ENCODE measurements around the gene UBE2L6.
"Not testable (repeated sequence)": the region's sequence is repeated elsewhere in the genome, so short reads cannot be mapped to it uniquely, and the experiment has no call there.

UBE2L6 gene

DNA sequence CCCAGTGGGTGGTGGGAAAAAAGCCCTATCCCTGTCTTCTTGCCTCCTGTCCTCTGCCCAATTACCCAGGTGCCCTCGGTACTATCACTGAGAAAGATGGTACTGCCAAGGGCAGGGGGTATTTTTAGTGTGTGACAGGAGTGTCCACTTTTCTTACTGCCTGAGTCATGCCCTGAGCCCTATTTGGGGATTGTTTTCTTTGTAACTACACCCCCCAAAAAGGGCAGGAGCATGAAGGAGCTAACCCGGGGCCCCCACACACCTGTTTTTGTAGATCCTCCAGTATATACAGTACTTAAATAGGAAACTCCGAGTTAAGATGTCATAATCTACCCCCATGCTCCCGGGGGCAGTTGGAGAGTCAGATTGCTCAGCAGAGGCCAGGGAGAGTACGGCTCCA is 26.3 kb downstream of the UBE2L6 start:
- TF ChIP-seq, protein P1, sequence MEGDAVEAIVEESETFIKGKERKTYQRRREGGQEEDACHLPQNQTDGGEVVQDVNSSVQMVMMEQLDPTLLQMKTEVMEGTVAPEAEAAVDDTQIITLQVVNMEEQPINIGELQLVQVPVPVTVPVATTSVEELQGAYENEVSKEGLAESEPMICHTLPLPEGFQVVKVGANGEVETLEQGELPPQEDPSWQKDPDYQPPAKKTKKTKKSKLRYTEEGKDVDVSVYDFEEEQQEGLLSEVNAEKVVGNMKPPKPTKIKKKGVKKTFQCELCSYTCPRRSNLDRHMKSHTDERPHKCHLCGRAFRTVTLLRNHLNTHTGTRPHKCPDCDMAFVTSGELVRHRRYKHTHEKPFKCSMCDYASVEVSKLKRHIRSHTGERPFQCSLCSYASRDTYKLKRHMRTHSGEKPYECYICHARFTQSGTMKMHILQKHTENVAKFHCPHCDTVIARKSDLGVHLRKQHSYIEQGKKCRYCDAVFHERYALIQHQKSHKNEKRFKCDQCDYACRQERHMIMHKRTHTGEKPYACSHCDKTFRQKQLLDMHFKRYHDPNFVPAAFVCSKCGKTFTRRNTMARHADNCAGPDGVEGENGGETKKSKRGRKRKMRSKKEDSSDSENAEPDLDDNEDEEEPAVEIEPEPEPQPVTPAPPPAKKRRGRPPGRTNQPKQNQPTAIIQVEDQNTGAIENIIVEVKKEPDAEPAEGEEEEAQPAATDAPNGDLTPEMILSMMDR (IDR thresholded peaks at IDR 0.05; ENCODE audit: extremely low read depth, insufficient read depth, missing control alignments): no peak
- in situ Hi-C loops (cut with MboI; ENCODE audit: low pct_unique_long_range_greater_than_20kb, low sequenced_read_pairs, unreplicated experiment): no loop called here

GRCh38 chr11:57539342-57539741 is 28.1 kb downstream of the UBE2L6 start:
- TF ChIP-seq, protein P1 (IDR thresholded peaks at IDR 0.05; ENCODE audit: extremely low read depth, insufficient read depth, missing control alignments): no peak
- no peak for DNase-seq (ENCODE audit: low spot score)
- in situ Hi-C loops (cut with MboI; ENCODE audit: low pct_unique_long_range_greater_than_20kb, low sequenced_read_pairs, unreplicated experiment): no loop called here

More for the DNA sequence above, 26.3 kb downstream of the UBE2L6 start:
- no peak for DNase-seq (ENCODE audit: low spot score)

GRCh38 chr11:57536947-57537619 is 30.4 kb downstream of the UBE2L6 start, which contains the start of gene SMTNL1:
TSS of gene SMTNL1 (plus strand) at chr11:57537595. CDS start at chr11:57542643, 5,048 bp downstream.
- TF ChIP-seq, protein P1 (IDR thresholded peaks at IDR 0.05; ENCODE audit: extremely low read depth, insufficient read depth, missing control alignments): no peak
- DNase-seq (ENCODE audit: low spot score): no peak
- in situ Hi-C loops (cut with MboI; ENCODE audit: low pct_unique_long_range_greater_than_20kb, low sequenced_read_pairs, unreplicated experiment): no loop called here

GRCh38 chr11:57534449-57534848 is 33.0 kb downstream of the UBE2L6 start:
- in situ Hi-C loops (cut with MboI; ENCODE audit: low pct_unique_long_range_greater_than_20kb, low sequenced_read_pairs, unreplicated experiment); DNase-seq (ENCODE audit: low spot score): not testable (repeated sequence)

DNA sequence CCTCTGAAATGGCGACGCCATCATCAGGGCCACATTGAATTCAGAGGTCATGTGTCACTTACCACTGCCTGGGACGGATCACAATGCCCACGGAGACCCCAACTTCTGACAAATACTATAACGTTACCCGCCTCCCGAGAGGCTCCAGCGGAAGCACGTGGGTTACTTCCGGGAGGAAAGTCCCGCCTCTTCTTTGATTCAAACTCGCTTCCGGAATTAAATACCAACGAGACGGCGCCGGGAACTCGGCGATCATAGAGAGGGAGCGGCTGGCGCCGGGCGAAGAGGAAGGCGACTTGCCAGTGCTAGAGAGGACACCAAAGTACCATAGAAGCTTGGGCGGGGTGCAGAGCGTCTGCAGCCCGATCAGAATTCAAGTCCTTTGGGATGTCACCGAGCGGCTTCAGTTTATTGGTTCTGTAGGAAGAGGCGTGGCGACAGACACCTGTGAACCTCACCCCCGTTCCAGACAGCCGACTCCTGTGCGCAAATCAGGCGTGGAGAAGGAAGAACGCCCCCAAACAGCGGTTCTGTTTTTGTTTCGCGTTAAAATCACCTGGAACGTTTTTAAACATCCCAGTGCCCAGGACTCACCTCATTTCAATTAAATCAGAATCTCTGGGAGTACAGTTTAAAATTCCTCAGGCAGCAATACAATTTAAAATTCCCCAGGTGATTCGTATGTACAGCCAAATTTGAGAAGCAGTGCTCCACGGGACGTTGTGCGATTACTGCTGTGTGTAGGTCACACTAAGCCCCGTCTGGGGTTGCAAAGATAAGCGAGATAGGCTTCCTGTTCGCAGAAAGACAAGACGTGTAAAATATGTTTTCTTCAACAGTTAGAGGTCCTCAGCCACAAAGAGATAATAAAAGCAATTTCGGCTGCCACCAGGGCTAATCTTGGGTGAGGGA is 36.6 kb downstream of the UBE2L6 start, which contains the start of gene TIMM10:
Gene TIMM10 (minus strand): TSS at position 159 of the 912 bp plus-strand sequence. CDS start 565 bp downstream, outside the sequence.
- peak; percentile 90 for DNase-seq (ENCODE audit: low spot score)
- TF ChIP-seq, protein P1 (IDR thresholded peaks at IDR 0.05; ENCODE audit: extremely low read depth, insufficient read depth, missing control alignments): no peak
- in situ Hi-C loops (cut with MboI; ENCODE audit: low pct_unique_long_range_greater_than_20kb, low sequenced_read_pairs, unreplicated experiment): no loop called here

- TF ChIP-seq, protein P1 (IDR thresholded peaks at IDR 0.05; ENCODE audit: extremely low read depth, insufficient read depth, missing control alignments): no peak
- no peak for DNase-seq (ENCODE audit: low spot score)
- in situ Hi-C loops (cut with MboI; ENCODE audit: low pct_unique_long_range_greater_than_20kb, low sequenced_read_pairs, unreplicated experiment): no loop called here
These were observed 37.3 kb downstream of the UBE2L6 start for GRCh38 chr11:57530215-57530595.

DNA sequence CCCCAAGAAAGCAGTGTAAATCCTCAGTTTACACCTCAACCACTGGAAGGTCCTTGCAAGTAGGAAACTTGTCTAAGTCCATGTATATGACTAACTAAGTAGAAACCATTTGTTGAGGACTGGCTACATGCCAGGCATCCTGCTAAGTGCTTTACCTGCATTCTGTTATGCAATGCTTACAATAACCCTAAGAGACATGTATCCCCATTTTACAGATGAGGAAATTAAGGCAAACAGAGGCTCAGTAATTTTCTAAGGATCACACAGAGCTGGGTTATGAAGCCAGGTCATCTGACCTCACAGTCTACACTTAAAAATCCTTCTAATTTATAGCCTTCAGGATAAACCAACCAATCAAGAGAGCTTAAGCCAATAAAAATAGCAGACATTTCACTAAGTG is 38.5 kb downstream of the UBE2L6 start:
- in situ Hi-C loops (cut with MboI; ENCODE audit: low pct_unique_long_range_greater_than_20kb, low sequenced_read_pairs, unreplicated experiment): no loop called here
- TF ChIP-seq, protein P1 (IDR thresholded peaks at IDR 0.05; ENCODE audit: extremely low read depth, insufficient read depth, missing control alignments): no peak
- no peak for DNase-seq (ENCODE audit: low spot score)

Data from GM13977 (cell line).